DOHH2 (cell line): Measurements from ENCODE around the gene HOXD8.

Experiments
- CTCF ChIP-seq: fragments of 200-600 bp; sonication (generic); IDR thresholded peaks from one replicate; pipeline ENCODE4 v1.5.1; 2014; ENCODE audit warnings: antibody characterized with exemption, mild to moderate bottlenecking, low read depth, low read length; ENCODE audit not compliant: poor library complexity, severe bottlenecking
- EZH2phosphoT487 ChIP-seq: fragments of 200-600 bp; sonication (generic); IDR thresholded peaks from 2 replicates; pipeline ENCODE4 v1.6.1; 2017; ENCODE audit warnings: borderline replicate concordance, mild to moderate bottlenecking, antibody characterized with exemption, low read length, moderate library complexity, mixed read lengths

- TF ChIP-seq CTCF (peak; percentile 57), EZH2phosphoT487 (no peak)
Observed at GRCh38 chr2:176111309-176111663, 18.2 kb upstream of the HOXD8 start.
